ENCODE measurements around the gene PEPD. TPM values are rescaled to one million over a fixed set of nuclear protein-coding genes. Genes with fewer than 3 reads are reported as not detected.

Gene PEPD
- total and polyA plus RNA-seq, 10 of the 15 experiments (the other 5 are each of a cell fraction or from before 2014, with no cell fraction given), result 1.4 to 52.0 (median 20.2) TPM

GRCh38 chr19:33350538-33351309, 170.9 kb downstream of the PEPD start:
- no peak overlapping the region for H2AFZ ChIP-seq (ENCODE audit: control insufficient read depth, low read depth, low read length)
- CTCF ChIA-PET, result interaction anchor here (0.7 kb wide), 1 partner anchor 60 kb away, joined by 3 read pairs; no protein-coding TSS in a partner anchor
- H3K79me2 ChIP-seq (ENCODE audit: control insufficient read depth, insufficient read depth, low read length), result no peaks in the 10 kb centered on the region
- H3K9me3 ChIP-seq (replicated peaks; ENCODE audit: control insufficient read depth, insufficient read depth, low read length), result no peaks in the 10 kb centered on the region
- DNase-seq (ENCODE audit: low read depth, low spot score), result no peak
- H3K4me3 ChIP-seq, result no peak overlapping the region
- no peak for FAIRE-seq
- TF ChIP-seq CBX5 (IDR thresholded peaks at IDR 0.05; ENCODE audit: low read depth), result no peak
- TF ChIP-seq JUNB (IDR thresholded peaks at IDR 0.05), result no peak
- TF ChIP-seq BCL11A (IDR thresholded peaks at IDR 0.05; ENCODE audit: low read depth, low read length), result no peak
- no peak for TF ChIP-seq LARP7 (IDR thresholded peaks at IDR 0.05)
- no peak for TF ChIP-seq BCLAF1 (IDR thresholded peaks at IDR 0.05)
- no peak for TF ChIP-seq MLLT1 (IDR thresholded peaks at IDR 0.05)
- no peak for TF ChIP-seq PRDM15 (CRISPR knock-in tag; IDR thresholded peaks at IDR 0.05)
- TF ChIP-seq ESRRA (IDR thresholded peaks at IDR 0.05; ENCODE audit: low read length), result no peak
- no peak for TF ChIP-seq ZNF384 (IDR thresholded peaks at IDR 0.05; ENCODE audit: borderline replicate concordance, low read depth, low read length)
- TF ChIP-seq EZH2 (IDR thresholded peaks at IDR 0.05; ENCODE audit: borderline replicate concordance, control insufficient read depth, low read depth, low read length), result no peak
- TF ChIP-seq RB1 (IDR thresholded peaks at IDR 0.05; ENCODE audit: borderline replicate concordance), result no peak
- no peak for TF ChIP-seq CBX3 (IDR thresholded peaks at IDR 0.05; ENCODE audit: borderline replicate concordance, low read depth)
- no peak overlapping the region for H3K4me2 ChIP-seq (ENCODE audit: control insufficient read depth, insufficient read depth)
- POLR2A ChIA-PET, result no interaction called here
- in situ Hi-C loops (cut with MboI) (no loop called here), intact Hi-C loops (cut with micrococcal nuclease; ENCODE audit: unreplicated experiment) (no loop called here)
- H3K4me1 ChIP-seq (ENCODE audit: control insufficient read depth, insufficient read depth, low read length), result no peaks in the 10 kb centered on the region
- no peaks in the 10 kb centered on the region for H4K20me1 ChIP-seq (ENCODE audit: control insufficient read depth, insufficient read depth)
- no peaks in the 10 kb centered on the region for H3K27me3 ChIP-seq (replicated peaks in 1 of 2; ENCODE audit: control insufficient read depth in 2 of 2, insufficient read depth in 2 of 2, low read length in 1 of 2)
- RAD21 ChIA-PET (ENCODE audit: unreplicated experiment), result no interaction called here
- no peak overlapping the region for H3K9ac ChIP-seq (ENCODE audit: control insufficient read depth, insufficient read depth, low read length)
- H3K36me3 ChIP-seq (ENCODE audit: control insufficient read depth in 2 of 2, insufficient read depth in 2 of 2, low read length in 1 of 2), result no peaks in the 10 kb centered on the region
- SMC1A ChIA-PET (ENCODE audit: uncharacterized antibody, unreplicated experiment), result interaction anchor here (1.0 kb wide), 1 partner anchor 31 kb away, joined by 5 read pairs; no protein-coding TSS in a partner anchor
- WGBS (ENCODE audit: insufficient coverage, insufficient replicate concordance, low lambda C conversion rate, missing lambda C conversion rate), result 52% methylated on average over 12 of the region's 12 CpGs
- ATAC-seq, result no peak
- BruUV-seq (replicated peaks), result no TSS peak
- no peak overlapping the region for H3K27ac ChIP-seq (ENCODE audit: control insufficient read depth, insufficient read depth)
